Measurements from ENCODE around the gene ST3GAL3. TPM values are rescaled to one million over a fixed set of nuclear protein-coding genes. Genes with fewer than 3 reads are reported as not detected.

ST3GAL3 gene
- total and polyA plus RNA-seq, 2 experiments from 2014 or later, result 4.5 to 7.0 TPM

- H3K27ac Mint-ChIP-seq, result no peak overlapping the region
- H3K27me3 ChIP-seq (ENCODE audit: insufficient read depth), result no peaks in the 10 kb centered on the region
- H4K20me1 ChIP-seq (replicated peaks; ENCODE audit: insufficient read depth), result no peaks in the 10 kb centered on the region
- peaks cover 8% of the 10 kb centered on the region for H3K27me3 Mint-ChIP-seq (ENCODE audit: insufficient read depth, low read depth, poor library complexity)
- no peak overlapping the region for H2AFZ ChIP-seq
- H3K4me3 ChIP-seq, result no peak overlapping the region
- TF ChIP-seq POLR2AphosphoS5 (IDR thresholded peaks at IDR 0.05; ENCODE audit: low read depth), result no peak
- no peak for TF ChIP-seq ZNF462 (CRISPR knock-in tag; IDR thresholded peaks at IDR 0.05)
- TF ChIP-seq EZH2phosphoT487 (IDR thresholded peaks at IDR 0.05; ENCODE audit: unreplicated experiment), result no peak
- TF ChIP-seq, protein P1, sequence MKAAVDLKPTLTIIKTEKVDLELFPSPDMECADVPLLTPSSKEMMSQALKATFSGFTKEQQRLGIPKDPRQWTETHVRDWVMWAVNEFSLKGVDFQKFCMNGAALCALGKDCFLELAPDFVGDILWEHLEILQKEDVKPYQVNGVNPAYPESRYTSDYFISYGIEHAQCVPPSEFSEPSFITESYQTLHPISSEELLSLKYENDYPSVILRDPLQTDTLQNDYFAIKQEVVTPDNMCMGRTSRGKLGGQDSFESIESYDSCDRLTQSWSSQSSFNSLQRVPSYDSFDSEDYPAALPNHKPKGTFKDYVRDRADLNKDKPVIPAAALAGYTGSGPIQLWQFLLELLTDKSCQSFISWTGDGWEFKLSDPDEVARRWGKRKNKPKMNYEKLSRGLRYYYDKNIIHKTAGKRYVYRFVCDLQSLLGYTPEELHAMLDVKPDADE (IDR thresholded peaks at IDR 0.05), result no peak
- H3K9me3 Mint-ChIP-seq, result peaks cover 3% of the 10 kb centered on the region; the same call in 2 of the 3 replicates
- no peak overlapping the region for H3K4me2 ChIP-seq
- H3K27ac ChIP-seq (ENCODE audit: low read depth), result no peak overlapping the region
- peaks cover 3% of the 10 kb centered on the region; the same call in 1 of the 3 replicates for H3K36me3 Mint-ChIP-seq (ENCODE audit: low read depth)
- DNase-seq (ENCODE audit: low spot score) (no peak), ATAC-seq (no peak)
- H3K9me2 ChIP-seq (ENCODE audit: insufficient read depth), result no peaks in the 10 kb centered on the region
- peaks cover 3% of the 10 kb centered on the region; the same call in 2 of the 3 replicates for H3K4me1 Mint-ChIP-seq
- no peaks in the 10 kb centered on the region for H3K4me1 ChIP-seq (ENCODE audit: insufficient read depth)
- H3K79me2 ChIP-seq (replicated peaks; ENCODE audit: insufficient read depth), result no peaks in the 10 kb centered on the region
- no peaks in the 10 kb centered on the region for H3F3A ChIP-seq (replicated peaks; ENCODE audit: low read depth)
- no peaks in the 10 kb centered on the region for H3K36me3 ChIP-seq (ENCODE audit: insufficient read depth)
- H3K4me3 Mint-ChIP-seq, result no peak overlapping the region
Measured at GRCh38 chr1:43904660-43905551, 197.6 kb downstream of the ST3GAL3 start.

Measured in GM23338 (cell line).